ENCODE data around the gene FAM199X.

FAM199X gene

GRCh38 chrX:104165894-104166734, at the start of gene FAM199X:
FAM199X (plus strand) TSS chrX:104166453; CDS start chrX:104166786, 333 bp downstream.
- DNase-seq = peak; percentile 91

DNA sequence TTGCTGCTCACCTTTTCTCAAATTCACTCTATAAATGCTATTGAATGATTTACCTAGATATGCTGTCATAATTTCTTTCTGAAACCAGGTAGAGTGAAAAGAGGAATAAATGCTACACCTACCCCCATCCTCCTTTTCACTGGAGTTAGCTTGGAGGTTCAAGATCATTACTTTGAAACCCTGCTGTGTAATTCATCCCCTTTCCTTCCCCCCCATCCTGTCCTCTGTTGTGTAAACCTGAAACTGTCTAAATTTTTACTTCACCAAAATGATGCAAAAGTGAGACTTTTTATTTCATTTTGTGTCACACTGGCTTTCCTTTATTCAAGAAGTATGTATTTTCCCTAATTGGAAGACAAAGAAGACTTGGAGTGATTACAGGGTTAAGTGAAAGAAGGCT, 48.5 kb upstream of the FAM199X start:
- no peak for DNase-seq

- no peak for DNase-seq
Observed at GRCh38 chrX:104118765-104119164, 47.5 kb upstream of the FAM199X start.

DNA sequence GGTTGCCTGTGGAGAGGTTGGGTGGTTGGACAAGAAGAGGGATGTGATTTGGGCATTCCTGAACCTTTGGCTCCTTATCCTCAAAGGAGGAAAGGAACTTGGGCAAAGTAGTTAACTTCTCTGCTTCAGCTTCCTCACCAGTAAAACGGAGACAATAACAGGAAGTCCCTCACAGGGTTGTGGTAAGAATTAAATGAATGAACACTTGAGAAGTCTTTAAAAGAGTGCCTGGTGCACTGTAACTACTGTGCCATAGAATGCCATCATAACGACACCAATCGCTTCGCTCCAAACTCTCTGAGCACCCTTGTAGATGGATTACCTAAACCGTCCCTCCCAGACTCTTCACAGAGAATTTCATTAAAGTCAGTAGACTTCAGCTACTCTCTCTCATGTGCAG, 43.4 kb upstream of the FAM199X start:
- DNase-seq = no peak

DNA sequence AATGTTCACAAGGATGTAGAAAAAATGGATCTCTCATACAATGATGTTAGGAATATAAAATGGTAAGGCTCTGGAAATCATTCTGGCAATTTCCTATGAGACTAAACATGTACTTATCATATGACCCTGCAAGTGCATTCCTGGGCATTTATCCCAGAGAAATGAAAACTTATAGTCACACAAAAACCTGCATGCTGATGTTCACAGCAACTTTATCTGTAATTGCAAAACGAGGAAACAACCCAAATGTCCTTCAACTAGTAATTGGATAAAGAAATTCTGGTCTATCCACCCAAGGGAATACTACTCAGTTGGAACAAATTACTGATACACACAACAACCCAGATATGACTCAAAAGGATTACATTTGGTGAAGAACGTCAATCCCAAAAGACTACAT, 39.4 kb upstream of the FAM199X start:
- no peak for DNase-seq

DNA sequence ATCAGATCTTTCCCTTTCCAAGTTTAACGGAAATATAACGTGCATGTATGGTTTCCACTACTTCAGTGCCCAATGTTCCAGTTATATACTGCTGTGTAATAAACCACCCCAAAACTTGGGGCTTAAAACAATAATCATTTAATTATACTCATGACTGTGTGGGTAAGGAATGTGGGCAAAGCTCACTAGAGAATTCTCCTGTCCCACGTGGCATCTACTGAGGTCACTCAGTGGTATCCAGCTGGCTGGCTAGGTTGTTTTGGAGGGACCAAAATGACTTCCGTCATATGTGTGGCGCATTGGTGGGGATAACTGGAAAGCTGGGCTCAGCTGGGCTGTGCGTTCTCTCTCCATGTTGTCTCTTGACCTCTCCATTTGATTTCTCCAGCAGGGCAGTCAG, 35.4 kb upstream of the FAM199X start:
- no peak for DNase-seq

DNA sequence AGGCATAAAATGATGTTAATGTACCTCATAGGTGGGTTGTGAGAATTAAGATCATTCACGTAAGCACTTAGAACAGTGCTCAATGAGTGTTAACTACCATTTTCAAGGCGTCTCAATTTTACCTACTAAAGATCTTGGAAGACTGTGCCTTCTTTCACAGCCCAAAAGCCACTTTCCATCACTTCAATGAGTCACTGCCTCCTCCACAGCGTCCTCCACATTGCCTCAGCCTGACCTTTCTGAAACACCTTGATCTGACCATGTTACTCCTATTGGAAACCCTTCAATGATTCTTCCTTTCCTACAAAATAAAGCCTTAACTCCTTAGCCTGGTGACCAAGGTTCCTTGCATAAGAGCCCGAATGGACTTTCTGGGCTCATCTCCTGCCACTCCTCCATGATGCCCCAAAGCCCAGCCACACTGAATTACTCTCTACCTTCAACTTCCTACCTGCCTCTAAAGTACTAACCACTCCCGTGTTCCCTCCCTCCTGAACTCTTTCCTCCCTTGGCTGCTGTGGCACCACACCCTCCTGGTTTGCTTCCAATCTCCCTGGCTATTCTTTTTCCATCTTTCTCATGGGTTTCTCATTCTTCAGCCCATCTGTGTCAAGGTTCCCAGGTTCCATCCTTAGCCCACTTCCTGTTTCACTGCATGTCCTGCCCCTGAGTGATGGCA, 31.5 kb upstream of the FAM199X start:
- no peak for DNase-seq

GRCh38 chrX:104135677-104136076, 30.6 kb upstream of the FAM199X start:
- DNase-seq = no peak

DNA sequence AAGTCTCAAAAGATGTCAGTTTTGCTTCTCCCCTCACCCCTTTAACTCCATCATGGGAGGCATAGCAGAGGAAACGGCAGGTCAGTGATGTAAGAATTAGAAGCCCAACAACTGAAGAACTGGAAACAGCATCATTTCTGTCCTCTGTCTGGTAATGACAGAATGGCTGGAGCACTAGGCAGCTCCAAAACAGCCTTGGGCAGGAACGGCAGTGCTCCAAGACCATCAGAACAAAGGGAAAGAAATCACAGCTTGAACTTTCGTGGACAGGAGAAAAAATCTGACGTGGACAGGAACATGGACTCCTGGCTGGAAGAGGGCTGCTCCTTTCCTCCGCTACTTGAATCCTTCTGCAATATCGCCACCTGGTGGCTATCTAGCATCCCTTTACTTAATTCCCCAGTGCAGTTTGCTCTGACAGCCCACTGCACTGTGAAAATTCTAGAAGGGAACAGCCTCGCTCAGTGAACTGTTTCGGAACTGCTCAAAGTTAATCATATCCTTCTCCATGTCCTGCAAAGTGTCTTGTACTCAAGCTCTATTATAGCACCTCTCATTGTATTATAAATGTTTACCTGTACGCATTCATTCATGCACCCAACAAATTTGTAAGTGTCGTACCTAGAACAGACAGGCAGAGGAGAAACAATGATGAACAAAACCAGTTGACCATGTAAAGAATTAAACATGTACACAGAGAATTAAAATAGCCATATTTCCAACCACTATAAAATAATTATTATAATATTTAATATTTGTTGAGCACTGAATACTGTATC, 29.8 kb upstream of the FAM199X start:
- DNase-seq = peak; percentile 73

GRCh38 chrX:104137496-104137895, 28.8 kb upstream of the FAM199X start:
- DNase-seq = no peak

- no peak for DNase-seq
Observed at GRCh38 chrX:104141087-104141760, 25.0 kb upstream of the FAM199X start.

- no peak for DNase-seq
Observed at GRCh38 chrX:104151037-104151436, 15.2 kb upstream of the FAM199X start.

- peak; percentile 80 for DNase-seq
Observed at GRCh38 chrX:104156630-104157529, 9.4 kb upstream of the FAM199X start, which contains the start of gene SLC25A53. SLC25A53 (minus strand) TSS chrX:104157009; CDS start chrX:104105257, 51,752 bp downstream.

DNA sequence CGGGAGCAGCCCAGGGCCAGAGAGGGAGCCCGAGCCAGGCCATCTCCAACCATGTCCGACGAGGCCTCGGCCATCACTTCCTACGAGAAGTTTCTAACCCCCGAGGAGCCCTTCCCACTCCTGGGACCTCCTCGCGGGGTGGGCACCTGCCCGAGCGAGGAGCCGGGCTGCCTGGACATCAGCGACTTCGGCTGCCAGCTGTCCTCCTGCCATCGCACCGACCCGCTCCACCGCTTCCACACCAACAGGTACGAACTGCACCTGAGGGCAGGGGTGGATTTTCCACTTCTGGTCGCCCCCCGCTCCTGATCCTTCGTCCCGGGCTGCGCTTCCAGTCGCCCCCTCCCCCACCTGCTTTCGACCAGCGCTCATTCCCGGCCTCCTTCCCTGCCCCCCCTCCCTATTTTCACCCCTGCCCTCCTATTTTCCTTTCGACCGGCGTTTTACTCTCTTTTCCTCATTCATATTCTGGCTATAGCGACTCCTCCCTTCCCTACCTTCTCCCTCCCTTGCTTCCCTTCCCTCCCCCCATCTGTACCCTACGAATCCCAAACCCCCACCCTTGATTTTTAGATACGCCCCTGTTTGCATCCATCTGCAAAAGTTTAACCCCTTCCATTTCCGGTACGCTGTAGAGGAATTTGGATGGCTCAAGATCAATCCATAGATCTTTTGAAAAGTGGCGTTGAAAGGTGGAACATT, 633 bp downstream of the FAM199X start:
- DNase-seq = no peak

- no peak for DNase-seq
Observed at GRCh38 chrX:104168127-104168526, 1.9 kb downstream of the FAM199X start.

- DNase-seq = no peak
Observed at GRCh38 chrX:104172121-104172520, 5.9 kb downstream of the FAM199X start.

DNA sequence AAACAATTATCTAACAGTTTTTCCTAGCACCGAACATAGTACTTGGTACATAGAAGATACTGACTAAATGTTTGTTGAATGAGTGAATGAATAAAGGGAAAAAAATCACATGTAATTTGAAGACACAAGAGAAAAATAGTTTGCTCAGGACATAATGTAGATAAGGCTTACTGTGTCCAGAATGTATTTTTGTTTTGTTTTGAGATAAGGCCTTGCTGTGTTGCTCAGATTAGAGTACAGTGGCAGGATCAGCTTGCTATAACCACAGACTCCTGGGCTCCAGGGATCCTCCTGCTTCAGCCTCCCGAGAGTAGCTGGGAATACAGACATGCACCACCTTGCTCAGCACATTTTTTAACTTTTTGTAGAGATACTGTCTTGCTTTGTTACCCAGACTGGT, 6.5 kb downstream of the FAM199X start:
- DNase-seq = no peak

DNA sequence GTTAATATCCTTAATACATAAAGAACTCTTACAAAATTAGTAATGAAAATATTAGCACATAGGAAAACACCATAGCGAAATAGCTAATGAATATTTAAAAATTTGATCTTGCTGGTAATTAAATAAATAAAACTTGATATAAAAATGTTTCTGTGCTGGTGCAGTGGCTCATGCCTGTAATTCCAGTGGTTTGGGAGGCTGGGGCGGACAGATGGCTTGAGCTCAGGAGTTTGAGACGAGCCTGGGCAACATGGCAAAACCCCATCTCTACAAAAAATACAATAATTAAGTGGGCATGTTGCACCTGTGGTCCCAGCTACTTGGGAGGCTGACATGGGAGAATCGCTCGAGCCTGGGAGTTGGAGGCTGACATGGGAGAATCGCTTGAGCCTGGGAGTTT, 7.6 kb downstream of the FAM199X start:
- no peak for DNase-seq

DNA sequence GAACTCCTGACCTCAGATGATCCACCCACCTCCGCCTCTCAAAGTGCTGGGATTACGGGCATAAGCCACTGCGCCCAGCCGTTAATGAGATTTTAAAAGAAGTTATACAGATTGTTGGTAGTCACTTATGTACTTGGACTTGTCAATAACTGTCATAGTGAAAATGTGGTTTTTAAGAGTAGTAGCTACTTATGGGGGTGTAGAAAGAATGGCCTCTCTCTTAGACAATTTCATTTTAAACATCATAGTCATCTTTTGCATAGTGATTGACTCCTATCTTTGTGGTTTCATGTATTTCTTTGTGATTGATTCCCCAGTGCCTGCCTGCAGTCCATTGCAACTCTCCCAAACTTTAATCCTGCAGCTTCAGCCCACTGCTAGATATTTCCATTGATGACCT, 17.4 kb downstream of the FAM199X start:
- no peak for DNase-seq

DNA sequence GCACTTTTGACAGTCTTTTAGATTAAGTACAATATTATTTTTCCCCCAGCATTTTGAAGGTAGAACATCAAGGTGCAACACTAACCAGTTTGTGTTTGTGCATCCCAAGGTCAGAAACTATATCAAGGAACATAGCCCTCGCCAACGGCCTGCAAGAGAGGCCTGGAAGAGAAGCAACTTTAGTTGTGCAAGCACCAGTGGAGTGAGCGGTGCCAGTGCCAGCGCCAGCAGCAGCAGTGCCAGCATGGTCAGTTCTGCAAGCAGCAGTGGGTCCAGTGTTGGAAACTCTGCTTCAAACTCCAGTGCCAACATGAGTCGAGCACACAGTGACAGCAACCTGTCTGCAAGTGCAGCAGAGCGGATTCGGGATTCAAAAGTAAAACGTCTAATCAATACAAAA, 21.7 kb downstream of the FAM199X start:
- no peak for DNase-seq

GRCh38 chrX:104189837-104190236, 23.6 kb downstream of the FAM199X start:
- DNase-seq = no peak

Measured in suppressor macrophage treated with lipopolysaccharide for 4 hours (primary cell).